Activated CD4-positive, CD25-positive, alpha-beta regulatory T cell treated with anti-CD3 and anti-CD28 coated beads, Interleukin-2, amount 50 U/mL, for 24 hours (primary cell): ENCODE results near the gene ROR2.
"Not testable (repeated sequence)": the region's sequence is repeated elsewhere in the genome, so short reads cannot be mapped to it uniquely, and the experiment has no call there.

Experiments used
- ATAC-seq, 2 donors: fragments of 150-1000 bp; cut with Tn5 transposase; one replicate each; pipeline ENCODE4 v1.10.0; 2021; ENCODE audit warnings: mild to moderate bottlenecking in 1 of 2, moderate library complexity in 1 of 2

The ROR2 gene

GRCh38 chr9:91796516-91796915, 153.5 kb downstream of the ROR2 start:
- not testable (repeated sequence) for ATAC-seq

GRCh38 chr9:91795598-91796241, 154.3 kb downstream of the ROR2 start:
- ATAC-seq, result no peak

- ATAC-seq, result not testable (repeated sequence)
Observed at GRCh38 chr9:91793371-91793770, 156.7 kb downstream of the ROR2 start.

GRCh38 chr9:91790917-91791316, 159.1 kb downstream of the ROR2 start:
- ATAC-seq, result no peak

- ATAC-seq, result no peak
Observed at GRCh38 chr9:91789941-91790340, 160.1 kb downstream of the ROR2 start.

GRCh38 chr9:91787931-91788330, 162.1 kb downstream of the ROR2 start:
- ATAC-seq, result no peak

- ATAC-seq, result no peak
Observed at GRCh38 chr9:91786132-91786896, 163.7 kb downstream of the ROR2 start.

- no peak for ATAC-seq
Observed at GRCh38 chr9:91785447-91785842, 164.6 kb downstream of the ROR2 start.

GRCh38 chr9:91784673-91785446, 165.2 kb downstream of the ROR2 start:
- ATAC-seq, result no peak

- no peak for ATAC-seq
Observed at GRCh38 chr9:91783876-91784672, 166.0 kb downstream of the ROR2 start.

GRCh38 chr9:91783411-91783810, 166.6 kb downstream of the ROR2 start:
- ATAC-seq, result no peak

- ATAC-seq, result no peak
Observed at GRCh38 chr9:91782708-91783214, 167.3 kb downstream of the ROR2 start.

- ATAC-seq, result no peak
Observed at GRCh38 chr9:91781906-91782305, 168.1 kb downstream of the ROR2 start.

- ATAC-seq, result no peak
Observed at GRCh38 chr9:91781116-91781515, 168.9 kb downstream of the ROR2 start.

- ATAC-seq, result no peak
Observed at GRCh38 chr9:91778031-91778430, 172.0 kb downstream of the ROR2 start.

GRCh38 chr9:91777292-91777830, 172.7 kb downstream of the ROR2 start:
- no peak for ATAC-seq

GRCh38 chr9:91776409-91777291, 173.4 kb downstream of the ROR2 start:
- ATAC-seq, result no peak

GRCh38 chr9:91775708-91776028, 174.4 kb downstream of the ROR2 start:
- ATAC-seq, result no peak

GRCh38 chr9:91775011-91775707, 174.9 kb downstream of the ROR2 start:
- peak; percentile 5 to 28 for ATAC-seq

- ATAC-seq, result no peak
Observed at GRCh38 chr9:91773156-91773555, 176.9 kb downstream of the ROR2 start.

- no peak for ATAC-seq
Observed at GRCh38 chr9:91771864-91772263, 178.2 kb downstream of the ROR2 start.
